Measurements from ENCODE around the gene PGLYRP4.
"Not testable (repeated sequence)": the region's sequence is repeated elsewhere in the genome, so short reads cannot be mapped to it uniquely, and the experiment has no call there.

Gene PGLYRP4

DNA sequence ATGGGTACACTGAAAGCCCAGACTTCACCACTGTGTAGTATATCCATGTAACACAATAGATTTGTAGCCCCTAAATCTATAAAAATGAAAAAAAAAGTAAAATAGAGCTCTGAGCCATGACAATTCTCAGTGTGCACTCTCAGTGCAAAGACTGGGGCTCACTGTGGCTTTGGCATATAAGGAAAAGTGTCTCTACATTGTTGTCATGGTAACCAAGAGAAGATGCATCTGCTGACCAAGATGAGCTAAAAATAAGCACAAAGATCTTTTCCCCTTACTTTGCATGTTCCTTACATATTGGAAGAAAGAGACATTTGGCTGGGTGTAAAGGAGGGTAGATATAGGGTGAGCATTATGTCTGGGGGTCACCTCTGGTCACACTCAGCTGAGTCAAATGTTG lies 12.0 kb downstream of the PGLYRP4 start:
- no peak for DNase-seq

DNA sequence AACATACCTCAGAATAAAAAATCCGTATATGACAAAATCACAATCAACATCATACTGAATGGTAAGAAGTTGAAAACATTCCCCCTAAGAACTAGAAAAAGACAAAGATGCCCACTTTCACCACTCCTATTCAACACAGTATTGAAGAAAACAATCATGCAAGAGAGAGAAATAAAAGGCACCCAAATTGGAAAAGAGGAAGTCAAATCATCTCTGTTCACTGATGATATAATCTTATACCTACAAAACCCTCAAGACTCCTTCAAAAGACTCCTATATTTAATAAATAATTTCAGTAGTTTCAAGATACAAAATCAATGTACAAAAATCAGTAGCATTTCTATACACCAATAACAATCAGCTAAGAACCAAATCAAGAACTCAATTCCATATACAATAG lies 14.7 kb downstream of the PGLYRP4 start:
- no peak for DNase-seq

DNA sequence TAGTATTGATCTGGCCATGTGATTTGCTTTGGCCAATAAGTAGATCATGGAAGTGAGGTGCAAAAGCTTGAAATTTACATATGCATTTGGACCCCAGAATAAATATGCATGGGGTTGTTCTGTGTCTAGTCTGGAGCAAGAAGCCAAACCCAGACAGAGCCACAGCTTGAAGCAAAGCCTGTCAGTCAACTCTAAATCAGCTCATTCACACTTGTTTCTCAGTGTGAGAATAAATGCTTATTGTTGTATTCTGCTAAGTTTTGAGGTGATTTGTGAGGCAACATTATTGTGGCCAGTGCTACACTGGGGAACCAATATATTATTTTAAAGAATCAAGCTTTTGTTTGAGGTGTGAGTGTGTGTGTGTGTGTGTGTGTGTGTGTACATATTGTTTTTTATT lies 23.7 kb downstream of the PGLYRP4 start:
- no peak for DNase-seq

DNA sequence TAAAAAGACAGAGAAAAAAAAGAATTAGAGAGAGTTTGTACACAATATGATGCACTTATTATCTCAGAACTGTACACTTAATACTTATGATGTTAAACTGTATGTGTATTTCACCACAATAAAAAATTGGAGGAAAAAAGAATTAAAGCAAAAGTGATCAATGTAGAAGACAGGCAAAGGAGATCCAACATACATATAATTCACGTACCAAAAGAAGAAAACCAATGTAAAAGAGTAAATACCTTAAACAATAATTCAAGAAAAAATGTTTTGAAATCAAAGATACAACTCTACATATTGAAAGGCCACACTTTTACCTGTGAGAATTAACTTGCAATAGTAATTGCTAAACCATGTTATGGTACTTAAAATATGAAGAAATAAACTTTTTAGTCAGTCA lies 26.1 kb downstream of the PGLYRP4 start:
- no peak for DNase-seq

DNA sequence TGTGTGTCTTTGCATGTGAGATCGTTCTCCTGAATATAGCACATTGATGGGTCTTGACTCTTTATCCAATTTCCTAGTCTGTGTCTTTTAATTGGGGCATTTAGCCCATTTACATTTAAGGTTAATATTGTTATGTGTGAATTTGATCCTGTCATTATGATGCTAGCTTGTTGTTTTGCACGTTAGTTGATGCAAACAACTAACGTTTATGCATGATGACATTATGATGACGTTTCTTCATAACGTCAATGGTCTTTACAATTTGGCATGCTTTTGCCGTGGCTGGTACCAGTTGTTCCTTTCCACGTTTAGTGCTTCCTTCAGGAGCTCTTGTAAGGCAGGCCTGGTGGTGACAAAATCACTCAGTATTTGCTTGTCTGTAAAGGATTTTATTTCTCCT lies 30.5 kb downstream of the PGLYRP4 start:
- DNase-seq = not testable (repeated sequence)

DNA sequence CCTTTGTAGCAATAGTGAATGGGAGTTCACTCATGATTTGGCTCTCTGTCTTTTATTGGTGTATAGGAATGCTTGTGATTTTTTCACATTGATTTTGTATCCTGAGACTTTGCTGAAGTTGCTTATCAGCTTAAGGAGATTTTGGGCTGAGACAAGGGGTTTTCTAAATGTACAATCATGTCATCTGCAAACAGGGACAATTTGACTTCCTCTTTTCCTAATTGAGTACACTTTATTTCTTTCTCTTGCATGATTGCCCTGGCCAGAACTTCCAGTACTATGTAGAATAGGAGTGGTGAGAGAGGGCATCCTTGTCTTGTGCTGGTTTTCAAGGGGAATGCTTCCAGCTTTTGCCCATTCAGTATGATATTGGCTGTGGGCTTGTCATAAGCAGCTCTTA lies 32.6 kb downstream of the PGLYRP4 start:
- DNase-seq = not testable (repeated sequence)

DNA sequence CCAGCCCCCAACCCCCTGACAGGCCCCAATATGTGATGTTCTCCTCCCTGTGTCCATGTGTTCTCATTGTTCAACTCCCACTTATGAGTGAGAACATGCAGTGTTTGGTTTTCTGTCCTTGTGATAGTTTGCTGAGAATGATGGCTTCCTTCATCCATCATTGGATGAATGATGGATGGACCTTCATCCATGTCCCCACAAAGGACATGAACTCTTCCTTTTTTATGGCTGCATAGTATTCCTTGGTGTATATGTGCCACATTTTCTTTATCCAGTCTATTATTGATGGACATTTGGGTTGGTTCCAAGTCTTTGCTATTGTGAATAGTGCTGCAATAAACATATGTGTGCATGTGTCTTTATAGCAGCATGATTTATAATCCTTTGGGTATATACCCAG lies 34.3 kb downstream of the PGLYRP4 start:
- DNase-seq = not testable (repeated sequence)

DNA sequence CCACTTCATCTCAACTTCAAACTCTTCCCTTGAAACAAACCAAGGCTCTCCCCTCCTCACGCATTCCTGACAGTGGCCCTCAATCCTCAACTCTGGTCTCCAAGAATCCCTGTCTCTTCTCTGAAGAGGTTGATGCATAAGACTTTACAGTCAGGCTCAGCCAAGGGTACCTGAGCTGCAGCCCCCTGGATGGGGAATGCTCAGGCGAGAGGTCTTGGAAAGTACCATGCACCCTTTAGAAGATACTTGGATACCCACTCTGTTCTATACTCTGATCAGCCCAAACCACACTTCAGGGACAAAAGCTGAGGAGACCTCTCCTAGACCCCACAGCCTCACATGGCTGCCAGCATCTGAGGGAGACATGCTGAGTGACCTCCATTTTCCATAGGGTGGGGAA lies 35.4 kb downstream of the PGLYRP4 start:
- DNase-seq = no peak

DNA sequence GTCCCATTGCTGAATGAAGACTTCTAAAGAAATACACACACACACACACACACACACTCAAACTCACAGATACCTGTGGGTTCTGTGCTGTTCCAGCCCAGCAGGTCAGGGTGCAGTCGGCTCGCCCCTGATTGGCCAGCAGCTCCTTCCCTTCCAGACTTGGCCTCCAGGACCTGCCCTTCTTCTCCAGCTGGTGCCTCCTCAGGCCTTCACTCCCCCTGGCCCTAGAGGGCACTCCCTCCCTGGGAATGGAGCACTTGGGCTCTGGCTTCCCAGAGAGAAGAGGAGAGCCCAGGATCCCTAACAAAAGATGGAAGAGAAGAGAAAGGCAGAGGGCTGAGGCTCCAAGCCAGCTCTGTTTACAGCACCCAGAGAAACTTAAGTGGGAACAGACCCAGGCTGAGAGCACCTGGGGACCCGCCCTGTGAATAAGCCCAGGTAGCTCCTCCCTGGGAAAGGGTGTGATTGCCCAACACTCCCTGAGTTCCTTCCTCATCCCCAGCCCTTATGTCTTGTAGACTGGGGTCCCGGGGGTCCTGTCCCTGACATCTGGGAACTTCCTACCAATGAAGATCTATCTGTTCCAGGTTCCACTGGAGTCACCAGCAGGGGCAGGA lies 36.0 kb downstream of the PGLYRP4 start, which contains the start of gene PGLYRP3:
Gene PGLYRP3 (minus strand): TSS at position 383 of the 617 bp plus-strand sequence. CDS start 2,287 bp downstream, outside the sequence.
- DNase-seq = no peak

DNA sequence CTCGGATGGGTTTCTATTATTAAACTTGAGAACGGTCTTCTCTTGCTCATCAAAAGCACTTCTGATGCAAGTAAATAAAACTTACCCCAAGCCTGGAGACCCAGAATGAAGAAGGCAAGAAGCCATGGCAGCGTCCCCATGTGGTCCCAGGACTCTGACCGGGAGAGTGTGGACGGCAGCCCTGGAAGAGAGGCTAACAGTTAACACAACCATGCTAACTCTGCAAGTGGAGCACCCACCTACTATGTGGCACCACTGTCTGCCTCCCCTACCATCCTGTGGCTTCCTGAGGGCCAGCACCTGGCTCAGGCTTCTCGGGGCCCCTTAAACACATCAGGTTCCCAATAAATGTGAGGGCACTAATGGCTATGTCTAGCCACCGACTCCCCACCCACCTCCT lies 38.1 kb downstream of the PGLYRP4 start:
- DNase-seq = no peak

DNA sequence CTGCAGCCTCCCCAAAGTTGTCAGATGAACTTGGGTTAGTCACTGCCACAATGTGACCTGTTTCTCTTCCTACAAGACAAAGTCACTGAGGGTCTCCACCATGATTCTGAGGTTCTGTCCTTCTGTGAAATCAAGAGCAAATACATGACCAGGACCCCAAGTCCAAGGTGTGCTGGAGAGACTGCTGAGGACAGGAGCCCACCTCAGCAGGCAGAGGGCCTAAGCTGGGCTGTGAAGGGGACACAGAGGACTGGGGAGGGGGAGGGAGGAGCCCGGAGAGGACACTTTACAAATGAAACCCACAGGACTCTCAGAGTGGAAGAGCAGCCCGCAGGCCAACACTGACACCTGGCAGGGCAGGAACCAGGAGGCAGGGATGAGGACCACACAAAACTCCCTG lies 39.2 kb downstream of the PGLYRP4 start:
- DNase-seq = no peak

DNA sequence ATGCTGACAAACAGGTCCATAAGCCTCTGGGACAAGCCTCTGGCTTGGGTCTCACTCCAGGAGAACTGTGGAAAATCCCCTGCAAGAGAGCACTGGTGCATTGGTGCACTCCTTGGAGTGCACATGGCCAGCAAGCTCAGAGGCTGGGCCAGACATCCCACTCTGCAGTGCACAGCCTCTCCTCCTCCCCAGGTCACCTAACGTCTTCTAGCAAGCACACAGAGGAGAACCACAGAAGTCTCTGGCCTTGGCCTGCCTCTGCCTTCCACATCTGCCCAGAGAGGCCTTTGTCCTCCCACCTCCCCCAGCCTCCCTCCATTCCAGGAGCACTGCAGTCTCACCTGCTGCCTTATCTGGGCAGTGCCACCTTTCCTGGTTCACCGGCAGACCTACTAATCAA lies 40.1 kb downstream of the PGLYRP4 start:
- DNase-seq = no peak

DNA sequence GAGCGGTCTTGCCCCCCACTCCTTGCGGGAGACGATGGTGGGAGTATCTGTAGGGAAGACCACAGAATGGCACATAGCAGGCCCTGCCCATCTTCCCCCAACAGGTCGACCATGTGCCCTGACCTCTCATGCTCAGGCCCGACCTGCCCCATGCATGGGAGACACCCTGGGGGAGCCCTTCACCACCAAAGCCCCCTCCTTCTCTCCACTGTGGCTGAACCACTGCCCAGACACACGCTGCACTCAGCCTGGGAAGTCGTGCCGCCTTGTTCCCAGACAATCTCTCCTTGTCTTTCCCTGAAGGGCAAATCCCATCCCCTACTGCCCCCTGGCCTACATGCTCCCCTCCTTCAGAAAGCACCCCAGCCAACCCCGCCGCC lies 41.4 kb downstream of the PGLYRP4 start:
- no peak for DNase-seq

DNA sequence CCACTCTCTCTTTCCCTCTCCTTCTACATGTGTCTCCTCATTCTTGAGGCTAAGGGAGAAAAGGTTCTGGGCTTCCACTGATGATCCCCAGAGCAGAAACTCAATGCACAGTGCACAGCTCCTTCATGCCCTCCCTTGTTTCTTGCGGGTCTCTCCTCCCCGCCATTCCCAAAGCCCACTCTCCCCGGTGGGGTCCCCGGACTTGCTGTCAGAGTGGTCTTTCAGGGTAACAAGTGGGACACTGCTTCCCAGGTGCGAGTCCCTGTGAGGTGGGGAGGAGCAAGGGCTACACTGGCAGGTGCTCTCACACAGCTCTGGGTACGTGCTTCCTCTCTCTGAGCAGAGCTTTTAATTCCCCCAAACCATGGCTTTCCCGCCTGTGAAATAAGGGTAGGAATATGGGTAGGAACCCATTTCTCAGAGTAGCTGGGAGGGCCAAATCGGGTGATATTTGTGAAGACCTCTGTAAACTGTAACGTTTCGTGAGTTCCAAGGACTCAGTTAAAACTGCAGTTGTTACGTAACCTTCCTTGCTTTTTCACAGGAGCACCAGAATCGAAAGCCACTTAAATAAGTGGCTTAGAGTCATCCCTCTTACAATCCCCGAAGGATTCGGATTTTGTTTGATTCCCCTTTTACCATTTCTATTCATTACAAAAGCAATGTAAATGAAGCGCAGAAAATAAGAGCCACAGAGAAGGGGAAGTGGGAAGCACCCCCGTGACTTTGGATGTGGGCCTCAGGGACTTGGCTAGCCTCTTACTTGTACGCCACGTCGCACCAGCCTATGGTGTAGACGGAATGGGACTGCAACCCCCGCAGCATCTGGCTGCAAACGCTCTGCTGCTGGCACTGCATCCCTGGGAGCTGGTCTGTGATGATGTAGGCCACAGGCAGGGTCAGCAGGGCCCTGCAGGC lies 42.1 kb downstream of the PGLYRP4 start:
- no peak for DNase-seq

DNA sequence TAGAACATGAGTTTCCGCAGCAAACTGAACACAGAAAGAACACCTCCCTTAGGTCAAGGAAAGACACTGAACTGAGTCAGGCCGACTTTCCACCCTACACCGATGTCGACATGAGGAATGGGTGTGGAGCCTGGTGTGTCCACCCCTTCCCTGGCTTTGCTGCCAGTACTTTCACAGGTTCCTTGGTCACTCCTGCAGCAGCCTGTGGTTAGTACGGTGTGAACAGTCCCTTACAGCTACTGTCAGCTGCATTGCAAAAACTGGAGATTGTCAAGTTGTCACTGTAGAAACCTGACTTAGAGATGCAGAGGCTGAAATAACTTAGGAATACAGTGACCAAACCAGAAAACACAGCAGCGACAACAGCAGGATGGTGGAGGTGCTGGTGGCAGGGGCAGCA lies 43.0 kb downstream of the PGLYRP4 start:
- no peak for DNase-seq

DNA sequence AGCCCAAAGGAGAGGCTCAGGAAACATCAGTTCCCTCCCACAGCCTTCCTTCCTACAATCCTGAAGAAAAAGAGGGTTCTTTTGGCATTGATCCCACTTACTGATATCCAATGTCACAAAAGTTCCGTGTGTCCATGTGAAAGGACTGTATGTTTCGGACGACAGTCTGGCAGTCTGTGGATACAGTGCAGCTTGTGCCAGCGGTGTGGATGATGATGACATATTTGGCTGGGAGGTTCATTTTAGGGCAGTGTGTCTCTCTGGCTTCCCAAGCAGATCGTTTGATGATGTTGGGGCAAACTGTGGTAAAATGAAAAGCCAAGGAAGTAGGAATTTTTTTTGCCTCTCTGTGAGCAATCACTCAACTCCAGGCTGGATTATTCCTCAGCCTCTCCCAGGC lies 46.3 kb downstream of the PGLYRP4 start:
- DNase-seq = no peak

DNA sequence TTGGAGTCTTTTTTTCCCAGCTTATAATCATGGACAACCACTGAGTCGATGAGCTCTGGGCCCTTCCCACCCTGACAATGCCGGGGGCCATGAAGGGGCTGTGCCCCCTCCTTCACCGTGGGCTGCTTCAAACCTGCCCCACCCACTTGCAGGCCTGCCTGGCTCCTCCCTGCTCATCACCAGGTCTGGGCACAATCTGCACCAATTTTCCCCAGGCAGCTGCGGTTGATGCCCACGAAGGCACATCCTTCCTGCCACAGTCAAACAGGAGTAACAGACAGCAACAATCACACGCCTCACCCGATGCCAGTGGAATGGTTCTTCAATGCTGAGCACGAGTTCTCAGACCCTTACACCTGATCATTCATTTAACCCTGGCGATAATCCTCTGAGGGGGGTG lies 54.8 kb downstream of the PGLYRP4 start:
- no peak for DNase-seq

DNA sequence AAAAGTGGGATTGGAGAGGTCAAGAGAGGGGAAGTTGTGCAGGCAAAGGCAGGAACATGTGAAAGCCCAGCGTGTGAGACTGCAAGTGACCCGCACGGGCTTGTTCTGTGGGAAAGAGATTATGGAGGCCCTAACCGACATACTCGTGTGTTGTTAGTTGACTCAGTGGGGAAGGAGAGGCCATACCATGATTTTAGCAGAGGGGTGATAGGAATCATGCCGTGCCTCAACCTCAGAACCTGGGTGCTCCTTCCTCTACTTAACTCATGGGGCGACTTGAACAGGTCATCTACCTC lies 55.2 kb downstream of the PGLYRP4 start:
- no peak for DNase-seq

DNA sequence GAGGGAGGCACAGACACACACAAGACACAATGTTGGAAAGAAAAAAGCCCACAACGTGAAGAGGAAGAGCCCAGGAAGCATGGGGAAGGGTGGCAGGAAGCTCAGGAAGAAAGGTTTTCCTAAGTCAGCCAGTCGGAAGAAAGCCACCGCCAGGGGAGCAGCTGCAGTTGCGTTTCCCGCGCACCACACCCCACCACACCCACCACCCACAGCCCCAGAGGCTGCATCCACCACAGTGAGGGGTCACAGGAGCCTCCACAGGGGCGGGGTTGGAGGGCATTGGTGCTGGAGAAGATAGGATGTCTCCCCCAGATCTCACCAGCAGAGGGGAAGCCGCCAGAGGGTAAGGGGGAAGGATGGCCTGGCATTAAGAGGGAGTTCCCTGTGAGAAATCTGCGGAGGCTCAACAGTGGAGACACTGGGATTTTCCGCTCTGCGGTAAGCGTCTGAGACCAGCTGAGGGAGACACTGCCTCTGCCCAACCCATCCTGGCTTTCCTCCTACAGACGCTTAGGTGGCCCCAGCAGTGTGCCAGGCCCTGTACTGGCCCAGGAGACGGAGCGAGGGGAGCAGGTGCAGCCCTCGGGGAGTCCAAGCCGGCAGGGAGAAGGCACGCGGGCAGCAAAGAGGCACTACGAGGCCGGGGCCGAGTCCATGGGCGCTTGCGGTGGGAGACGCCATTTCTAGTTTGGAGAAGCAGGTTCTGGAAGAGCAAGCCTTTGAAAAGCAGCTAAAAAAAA lies 55.7 kb downstream of the PGLYRP4 start:
- no peak for DNase-seq

DNA sequence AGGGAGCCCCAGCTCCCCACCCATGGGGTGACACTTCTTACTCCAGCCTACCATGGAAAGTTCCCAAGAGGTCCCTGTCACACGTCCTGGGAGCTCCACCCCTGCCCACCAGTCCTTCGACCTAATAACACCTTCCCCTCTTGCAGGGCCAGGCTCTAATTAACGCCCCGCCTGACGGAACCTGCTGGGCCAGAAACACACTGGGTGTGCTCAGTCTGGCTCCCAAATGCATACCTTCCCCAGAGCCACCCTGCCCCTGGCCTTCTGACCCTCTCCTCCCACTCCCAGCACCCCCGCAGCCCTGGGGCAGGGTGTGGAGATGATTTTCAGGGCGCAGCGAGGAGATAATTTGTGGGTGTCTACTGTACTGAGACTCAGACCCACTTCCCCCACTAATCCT lies 56.5 kb downstream of the PGLYRP4 start:
- DNase-seq = no peak

DNA sequence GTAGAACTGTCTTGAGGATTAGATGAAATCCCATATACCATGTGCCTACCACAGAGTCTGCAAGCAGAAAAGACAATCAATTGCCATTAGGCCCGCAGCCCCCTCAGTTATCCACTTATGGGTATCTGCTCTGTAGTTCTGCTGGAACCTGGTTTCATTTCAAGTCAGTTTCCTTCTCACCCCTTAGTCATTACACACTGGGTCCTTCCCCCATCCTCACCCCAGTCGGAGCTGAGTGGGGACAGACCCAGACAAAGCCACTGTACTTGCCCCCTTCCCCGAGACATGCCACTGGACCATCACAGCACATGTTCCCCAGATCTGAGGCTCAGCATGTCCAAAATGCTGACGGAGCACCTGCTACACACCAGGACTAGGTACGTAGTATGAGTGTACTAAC lies 57.1 kb downstream of the PGLYRP4 start:
- no peak for DNase-seq

DNA sequence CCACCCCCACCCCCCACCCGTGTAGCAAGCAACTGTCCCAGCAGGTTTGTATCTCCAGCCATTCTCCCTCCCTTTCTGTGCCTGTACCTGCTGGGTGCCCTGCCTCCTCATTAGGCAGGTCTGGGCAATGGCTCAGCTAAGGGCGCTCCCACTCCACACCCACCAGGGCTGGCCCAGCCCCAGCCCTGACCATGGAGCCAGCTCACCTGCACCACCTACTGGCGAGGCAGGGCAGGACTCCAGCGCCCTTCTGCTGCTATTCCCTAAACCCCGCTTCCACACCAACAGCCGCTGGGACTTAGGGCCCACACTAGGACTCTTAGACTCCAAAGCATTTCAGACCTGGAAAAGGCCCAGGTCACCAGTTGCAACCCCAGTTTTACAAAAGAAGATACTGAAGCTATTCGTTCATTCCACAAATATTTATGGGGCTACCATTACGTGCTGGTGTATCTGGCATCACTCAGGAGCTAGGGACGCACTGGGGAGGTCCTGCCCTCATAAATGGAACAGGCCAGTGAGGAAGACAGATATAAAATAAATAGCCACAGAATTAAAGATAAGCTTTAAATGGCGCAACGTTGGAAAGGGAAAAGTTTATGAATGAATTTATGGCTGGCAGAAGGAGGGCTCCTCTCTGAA lies 59.9 kb downstream of the PGLYRP4 start:
- DNase-seq = no peak

All from cortex of kidney (tissue), 1 donor.